H9 (cell line): ENCODE data around the gene CACNA2D3. TPM values are rescaled to one million over a fixed set of nuclear protein-coding genes. Genes with fewer than 3 reads are reported as not detected.

ENCODE experiments used
- DNase-seq: peaks from one replicate; pipeline ENCODE4 v3.0.0-alpha.2; 2017
- H2AFZ ChIP-seq: one replicate; pipeline ENCODE4 v1.6.1; 2013; ENCODE audit warnings: mild to moderate bottlenecking, low read length, control low read depth, moderate library complexity
- H2AK5ac ChIP-seq: 2 replicates; pipeline ENCODE4 v1.6.1; 2013; ENCODE audit warnings: low read length, control low read depth, mixed read lengths; ENCODE audit not compliant: insufficient read length
- H2BK120ac ChIP-seq: one replicate; pipeline ENCODE4 v1.6.1; 2013; ENCODE audit warnings: low read depth, mild to moderate bottlenecking, low read length, control low read depth, inconsistent platforms; ENCODE audit not compliant: poor library complexity, severe bottlenecking
- H2BK12ac ChIP-seq: 2 replicates; pipeline ENCODE4 v1.6.1; 2013; ENCODE audit warnings: low read length, control low read depth, mixed read lengths, low read depth; ENCODE audit not compliant: insufficient read length
- H2BK15ac ChIP-seq: 2 replicates; pipeline ENCODE4 v1.6.1; 2013; ENCODE audit warnings: low read depth, low read length, control low read depth
- H2BK20ac ChIP-seq: one replicate; pipeline ENCODE4 v1.6.1; 2013; ENCODE audit warnings: low read depth, mild to moderate bottlenecking, low read length, control low read depth, inconsistent platforms; ENCODE audit not compliant: poor library complexity, severe bottlenecking
- H2BK5ac ChIP-seq: 2 replicates; pipeline ENCODE4 v1.6.1; 2013; ENCODE audit warnings: low read length, control low read depth, mixed read lengths; ENCODE audit not compliant: insufficient read length
- H3K14ac ChIP-seq: 2 replicates; pipeline ENCODE4 v1.6.1; 2013; ENCODE audit warnings: low read length, control low read depth; ENCODE audit not compliant: insufficient read depth
- H3K18ac ChIP-seq: 2 replicates; pipeline ENCODE4 v1.6.1; 2013; ENCODE audit warnings: low read depth, mild to moderate bottlenecking, mixed read lengths, low read length, control low read depth; ENCODE audit not compliant: insufficient read length
- H3K23ac ChIP-seq: 2 replicates; pipeline ENCODE4 v1.6.1; 2013; ENCODE audit warnings: low read length, control low read depth, mixed read lengths, low read depth; ENCODE audit not compliant: insufficient read length
- H3K23me2 ChIP-seq: 2 replicates; pipeline ENCODE4 v1.6.1; 2013; ENCODE audit warnings: low read depth, mild to moderate bottlenecking, mixed read lengths, low read length, control low read depth; ENCODE audit not compliant: insufficient read length, poor library complexity, severe bottlenecking
- H3K27ac ChIP-seq: 2 replicates; pipeline ENCODE4 v1.5.1; 2013; ENCODE audit warnings: low read length, control low read depth, mixed read lengths, low read depth; ENCODE audit not compliant: insufficient read length
- H3K27me3 ChIP-seq: 2 replicates; pipeline ENCODE4 v1.6.1; 2013; ENCODE audit warnings: low read length, control low read depth, inconsistent platforms; ENCODE audit not compliant: insufficient read depth
- H3K4ac ChIP-seq: 2 replicates; pipeline ENCODE4 v1.6.1; 2013; ENCODE audit warnings: low read depth, mild to moderate bottlenecking, control low read depth, inconsistent platforms, low read length, moderate library complexity
- H3K4me1 ChIP-seq: 2 replicates; pipeline ENCODE4 v1.6.1; 2013; ENCODE audit warnings: low read length, control low read depth, inconsistent platforms; ENCODE audit not compliant: insufficient read depth
- H3K4me2 ChIP-seq: 2 replicates; pipeline ENCODE4 v1.6.1; 2013; ENCODE audit warnings: low read length, control low read depth, mixed read lengths; ENCODE audit not compliant: insufficient read length, insufficient read depth
- H3K56ac ChIP-seq: 2 replicates; pipeline ENCODE4 v1.6.1; 2013; ENCODE audit warnings: low read depth, mild to moderate bottlenecking, mixed read lengths, low read length, control low read depth; ENCODE audit not compliant: insufficient read length
- H3K79me1 ChIP-seq: 2 replicates; pipeline ENCODE4 v1.6.1; 2013; ENCODE audit warnings: low read depth, mild to moderate bottlenecking, moderate library complexity, low read length, control low read depth, inconsistent platforms; ENCODE audit not compliant: insufficient read depth, poor library complexity, severe bottlenecking
- H3K79me2 ChIP-seq: 2 replicates; pipeline ENCODE4 v1.6.1; 2013; ENCODE audit warnings: low read length, control low read depth, inconsistent platforms; ENCODE audit not compliant: insufficient read depth
- H3K9ac ChIP-seq: 2 replicates; pipeline ENCODE4 v1.6.1; 2013; ENCODE audit warnings: low read length, control low read depth, mixed read lengths; ENCODE audit not compliant: insufficient read length; ENCODE audit errors: extremely low read depth
- H3K9me3 ChIP-seq: one replicate; pipeline ENCODE4 v1.6.1; 2013; ENCODE audit warnings: low read depth, low read length, inconsistent platforms; ENCODE audit not compliant: control insufficient read depth
- H3T11ph ChIP-seq: one replicate; pipeline ENCODE4 v1.6.1; 2013; ENCODE audit warnings: mild to moderate bottlenecking, low read length, control low read depth, inconsistent platforms
- H4K20me1 ChIP-seq: one replicate; pipeline ENCODE4 v1.6.1; 2013; ENCODE audit not compliant: control insufficient read depth, insufficient read length, insufficient read depth
- H4K5ac ChIP-seq: 2 replicates; pipeline ENCODE4 v1.6.1; 2013; ENCODE audit warnings: low read depth, mild to moderate bottlenecking, mixed read lengths, low read length, control low read depth; ENCODE audit not compliant: insufficient read length
- H4K8ac ChIP-seq: replicated peaks from 2 replicates; pipeline ENCODE4 v1.6.1; 2013; ENCODE audit warnings: low read length, control low read depth, mixed read lengths, low read depth; ENCODE audit not compliant: insufficient read length
- H4K91ac ChIP-seq: 2 replicates; pipeline ENCODE4 v1.6.1; 2013; ENCODE audit warnings: low read depth, mild to moderate bottlenecking, moderate library complexity, mixed read lengths, low read length, control low read depth; ENCODE audit not compliant: insufficient read length
- H3K27ac Mint-ChIP-seq, 3 experiments: 2 replicates in 2 of 3; 3 replicates in 1 of 3; pipeline ENCODE4 v1.8.0; 2020 to 2021; ENCODE audit warnings: mixed read lengths in 3 of 3, mild to moderate bottlenecking in 1 of 3, moderate library complexity in 1 of 3
- H3K27me3 Mint-ChIP-seq: 2 replicates; pipeline ENCODE4 v1.8.0; 2021; ENCODE audit warnings: low read depth, mild to moderate bottlenecking, moderate library complexity, mixed read lengths
- H3K36me3 Mint-ChIP-seq, 3 experiments: 2 replicates in 2 of 3; 3 replicates in 1 of 3; pipeline ENCODE4 v1.8.0; 2020 to 2021; ENCODE audit warnings: low read depth in 3 of 3, mixed read lengths in 3 of 3; ENCODE audit not compliant: insufficient read depth in 1 of 3
- H3K4me1 Mint-ChIP-seq, 2 experiments: 2 replicates each; pipeline ENCODE4 v1.8.0; 2020; ENCODE audit warnings: mixed read lengths in 2 of 2
- H3K4me3 Mint-ChIP-seq, 2 experiments: 2 replicates in 1 of 2; 3 replicates in 1 of 2; pipeline ENCODE4 v1.8.0; 2020 to 2021; ENCODE audit warnings: mild to moderate bottlenecking in 2 of 2, mixed read lengths in 2 of 2, moderate library complexity in 1 of 2
- H3K9me3 Mint-ChIP-seq, 2 experiments: 2 replicates in 1 of 2; 3 replicates in 1 of 2; pipeline ENCODE4 v1.8.0; 2020; ENCODE audit warnings: mild to moderate bottlenecking in 2 of 2, mixed read lengths in 2 of 2, moderate library complexity in 1 of 2
- WGBS: extraction: QIAGEN DNeasy Blood & Tissue Kit; methylation state at CpG from one replicate; pipeline ENCODE4 v1.1.7; 2013; ENCODE audit warnings: missing lambda C conversion rate, low lambda C conversion rate, mixed read lengths; ENCODE audit not compliant: insufficient read length; ENCODE audit errors: extremely low coverage; 5-methylcytosine and 5-hydroxymethylcytosine counted together
- total RNA-seq: library from RNA; stranded (reverse); gene quantifications from 2 replicates; pipeline ENCODE4 v1.2.1, GENCODE V29; 2021
- TF ChIP-seq, protein P1 (sequence below): fragments of 200-600 bp; sonication (generic); conservative IDR thresholded peaks from 3 replicates; pipeline ENCODE4 v1.8.0; 2021; ENCODE audit warnings: antibody characterized with exemption, mild to moderate bottlenecking

The CACNA2D3 gene
- total RNA-seq, 1 experiment from 2014 or later = 3.2 TPM

DNA sequence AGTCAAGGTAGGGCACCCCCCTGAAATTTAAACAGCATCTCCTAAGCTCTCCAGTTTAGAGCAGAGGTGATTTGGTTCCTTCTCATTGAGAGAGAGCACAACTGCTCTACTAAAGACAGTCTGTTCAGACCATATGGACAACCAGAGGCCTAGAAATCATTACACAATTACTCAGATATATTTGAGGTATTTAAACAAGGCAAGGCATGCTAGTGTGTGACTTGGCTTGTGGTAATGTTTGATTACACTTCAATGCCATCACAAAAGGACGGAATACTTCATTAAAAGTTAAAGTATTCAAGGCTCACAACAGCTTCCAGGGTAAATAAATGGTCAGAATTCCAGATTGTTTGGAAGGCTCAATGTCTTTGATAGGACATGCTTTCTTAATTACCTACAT lies 695.3 kb downstream of the CACNA2D3 start:
- Histone ChIP-seq H4K8ac (no peak overlapping the region), H3K9me3 (no peaks in the 10 kb centered on the region), H3K27me3 (peaks cover 34% of the 10 kb centered on the region), H4K91ac (no peak overlapping the region), H3K79me2 (no peaks in the 10 kb centered on the region), H3K27ac (no peak overlapping the region), H2BK15ac (no peak overlapping the region), H3K23me2 (no peaks in the 10 kb centered on the region), H3K9ac (no peak overlapping the region), H4K5ac (no peak overlapping the region), H3K18ac (no peak overlapping the region), H3K79me1 (no peaks in the 10 kb centered on the region), H3K4ac (no peak overlapping the region), H2BK120ac (no peak overlapping the region), H2BK20ac (no peak overlapping the region), H2BK5ac (no peak overlapping the region), H3K4me2 (no peak overlapping the region), H2AFZ (no peak overlapping the region), H2AK5ac (no peak overlapping the region), H3K14ac (no peak overlapping the region), H3K56ac (no peak overlapping the region), H4K20me1 (no peaks in the 10 kb centered on the region), H2BK12ac (no peak overlapping the region), H3T11ph (no peak overlapping the region), H3K4me1 (no peaks in the 10 kb centered on the region), H3K23ac (no peak overlapping the region)
- Mint-ChIP-seq H3K4me1 (peaks cover 12 to 14% of the 10 kb centered on the region in 2 experiments), H3K36me3 (peaks cover 0 to 6% (median 4%) of the 10 kb centered on the region in 3 experiments; a peak in 1 of 7 replicates), H3K27ac (no peak overlapping the region), H3K9me3 (peaks cover 2 to 4% of the 10 kb centered on the region in 2 experiments; a peak in 2 of 5 replicates), H3K27me3 (peaks cover 87% of the 10 kb centered on the region), H3K4me3 (no peak overlapping the region)
- no peak for DNase-seq
- TF ChIP-seq, protein P1, sequence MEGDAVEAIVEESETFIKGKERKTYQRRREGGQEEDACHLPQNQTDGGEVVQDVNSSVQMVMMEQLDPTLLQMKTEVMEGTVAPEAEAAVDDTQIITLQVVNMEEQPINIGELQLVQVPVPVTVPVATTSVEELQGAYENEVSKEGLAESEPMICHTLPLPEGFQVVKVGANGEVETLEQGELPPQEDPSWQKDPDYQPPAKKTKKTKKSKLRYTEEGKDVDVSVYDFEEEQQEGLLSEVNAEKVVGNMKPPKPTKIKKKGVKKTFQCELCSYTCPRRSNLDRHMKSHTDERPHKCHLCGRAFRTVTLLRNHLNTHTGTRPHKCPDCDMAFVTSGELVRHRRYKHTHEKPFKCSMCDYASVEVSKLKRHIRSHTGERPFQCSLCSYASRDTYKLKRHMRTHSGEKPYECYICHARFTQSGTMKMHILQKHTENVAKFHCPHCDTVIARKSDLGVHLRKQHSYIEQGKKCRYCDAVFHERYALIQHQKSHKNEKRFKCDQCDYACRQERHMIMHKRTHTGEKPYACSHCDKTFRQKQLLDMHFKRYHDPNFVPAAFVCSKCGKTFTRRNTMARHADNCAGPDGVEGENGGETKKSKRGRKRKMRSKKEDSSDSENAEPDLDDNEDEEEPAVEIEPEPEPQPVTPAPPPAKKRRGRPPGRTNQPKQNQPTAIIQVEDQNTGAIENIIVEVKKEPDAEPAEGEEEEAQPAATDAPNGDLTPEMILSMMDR = no peak
- no CpG with 5 or more reads among the region's 1 CpG for WGBS
